GM18873 (cell line): Measurements from ENCODE around the gene NOC2L.
A peak's percentile ranks its signal among the peaks of the same experiment; 100 is the strongest.

Experiments used
- ATAC-seq: cut with Tn5 transposase; IDR thresholded peaks from one replicate; pipeline ENCODE4 v1.9.1; 2021; ENCODE audit warnings: mild to moderate bottlenecking, moderate library complexity, moderate number of reproducible peaks; ENCODE audit not compliant: unreplicated experiment, low FRiP score

NOC2L gene

DNA sequence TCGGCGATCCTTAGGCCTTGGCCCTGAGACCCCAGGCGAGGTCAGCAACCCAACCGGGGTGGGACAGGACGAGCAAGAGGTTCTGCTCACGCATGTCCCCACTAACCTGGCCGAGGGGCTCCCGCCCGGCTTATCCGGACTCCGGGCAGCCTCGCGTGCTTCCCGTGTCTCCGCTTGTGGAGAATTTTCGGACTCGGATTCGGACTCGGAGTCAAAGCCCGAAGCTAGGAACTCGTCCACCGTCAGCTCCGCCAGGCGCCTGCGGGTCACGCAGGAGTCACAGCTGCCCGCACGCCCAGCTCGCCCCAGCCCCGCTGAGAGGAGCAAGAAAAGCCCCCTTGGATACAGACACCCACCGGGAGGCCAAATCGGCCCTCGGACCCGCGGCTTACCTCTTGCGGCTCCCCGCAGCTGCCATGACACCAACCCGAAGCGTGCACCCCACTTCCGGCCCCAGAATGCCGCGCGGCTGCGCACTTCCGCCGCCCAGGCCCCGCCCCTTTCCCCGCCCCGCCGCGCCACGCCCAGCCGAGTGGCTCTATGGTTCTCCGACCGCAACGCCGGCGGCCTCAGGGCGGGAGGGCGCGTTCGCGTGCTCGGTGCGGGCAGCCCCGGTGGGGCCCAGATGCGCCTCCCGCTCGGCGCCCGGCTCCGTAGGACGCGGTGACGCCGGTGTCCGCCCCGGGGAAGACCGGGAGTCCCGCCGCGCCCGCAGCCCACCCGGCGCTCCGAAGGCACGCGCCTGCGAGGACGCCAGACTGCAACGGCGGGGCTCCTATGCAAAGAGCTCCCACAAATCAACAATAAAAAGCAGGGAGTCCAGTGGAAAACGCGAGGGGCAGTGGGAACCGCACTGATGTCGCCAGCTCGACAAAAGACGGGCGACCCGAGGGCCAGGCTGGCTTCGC, at the start of gene NOC2L:
TSS of gene NOC2L (minus strand) at position 434 of the 908 bp plus-strand sequence. CDS start at position 418, 16 bp downstream.
- peak; percentile 52 for ATAC-seq

DNA sequence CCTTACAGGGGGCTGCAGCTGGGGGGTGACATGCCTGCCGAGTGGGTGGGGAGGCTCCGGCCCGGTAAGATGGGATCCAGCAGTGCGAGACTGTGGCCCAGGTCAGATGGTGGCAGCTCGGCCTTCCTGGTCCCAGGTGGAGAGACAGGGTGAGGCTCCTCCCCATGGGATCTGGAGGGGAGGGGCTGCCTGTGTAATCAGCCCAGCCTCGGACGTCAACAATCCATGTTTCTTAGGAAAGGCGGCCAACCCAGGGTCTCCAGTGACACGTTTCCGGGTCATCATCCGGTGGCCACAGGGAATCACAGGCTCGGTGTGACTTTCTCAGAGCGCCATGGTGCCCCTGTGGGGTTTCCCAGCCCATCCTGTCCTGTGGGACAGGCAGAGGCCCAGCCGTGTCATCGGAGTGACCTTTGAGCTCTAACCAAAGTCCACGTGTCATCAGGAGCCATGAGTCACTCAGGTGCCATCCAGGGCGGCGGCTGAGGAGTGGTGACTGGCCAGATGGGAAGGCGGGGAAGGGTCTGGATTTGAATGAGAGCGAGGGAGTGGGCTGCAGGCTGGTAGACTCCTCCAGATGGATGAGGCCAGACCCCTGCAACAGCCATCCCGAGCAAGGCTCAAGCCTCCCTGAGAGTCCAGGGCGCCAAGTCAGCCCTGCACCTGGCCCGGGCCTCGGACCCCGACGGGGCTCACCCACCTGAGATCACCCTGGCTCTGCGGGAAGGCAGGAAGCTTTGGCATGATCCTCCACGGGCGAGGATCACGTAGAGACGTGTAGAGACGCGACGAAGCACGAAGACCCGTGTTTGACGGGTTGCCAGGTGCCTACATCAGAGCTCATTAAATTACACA, 47.5 kb upstream of the NOC2L start:
- no peak for ATAC-seq

DNA sequence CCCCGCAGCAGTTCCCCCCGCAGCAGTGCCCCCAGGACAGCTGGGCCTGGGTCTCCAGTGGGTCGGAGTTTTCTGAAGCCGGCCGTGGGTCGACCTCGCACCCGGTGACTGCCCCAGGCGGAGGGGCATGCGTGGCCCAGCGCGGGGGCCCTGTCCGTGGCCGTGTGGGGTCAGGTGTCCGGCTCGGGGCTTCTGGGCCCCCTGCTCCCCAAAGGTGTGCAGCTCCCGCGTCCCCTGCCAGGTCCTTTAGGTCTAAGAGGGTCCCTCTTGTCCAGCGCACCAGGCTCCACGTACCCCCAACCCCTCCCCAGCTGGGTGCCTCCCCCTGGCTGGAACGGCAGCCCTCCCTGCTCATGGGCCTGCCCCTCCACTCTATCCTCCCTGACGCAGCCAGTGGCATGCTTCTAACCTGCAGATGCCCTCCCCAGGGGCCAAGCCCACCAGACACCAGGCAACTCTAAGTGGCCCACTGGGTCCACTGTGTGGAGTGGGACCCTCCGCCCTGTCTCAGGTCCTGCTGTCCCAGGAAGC, 46.8 kb upstream of the NOC2L start:
- no peak for ATAC-seq

DNA sequence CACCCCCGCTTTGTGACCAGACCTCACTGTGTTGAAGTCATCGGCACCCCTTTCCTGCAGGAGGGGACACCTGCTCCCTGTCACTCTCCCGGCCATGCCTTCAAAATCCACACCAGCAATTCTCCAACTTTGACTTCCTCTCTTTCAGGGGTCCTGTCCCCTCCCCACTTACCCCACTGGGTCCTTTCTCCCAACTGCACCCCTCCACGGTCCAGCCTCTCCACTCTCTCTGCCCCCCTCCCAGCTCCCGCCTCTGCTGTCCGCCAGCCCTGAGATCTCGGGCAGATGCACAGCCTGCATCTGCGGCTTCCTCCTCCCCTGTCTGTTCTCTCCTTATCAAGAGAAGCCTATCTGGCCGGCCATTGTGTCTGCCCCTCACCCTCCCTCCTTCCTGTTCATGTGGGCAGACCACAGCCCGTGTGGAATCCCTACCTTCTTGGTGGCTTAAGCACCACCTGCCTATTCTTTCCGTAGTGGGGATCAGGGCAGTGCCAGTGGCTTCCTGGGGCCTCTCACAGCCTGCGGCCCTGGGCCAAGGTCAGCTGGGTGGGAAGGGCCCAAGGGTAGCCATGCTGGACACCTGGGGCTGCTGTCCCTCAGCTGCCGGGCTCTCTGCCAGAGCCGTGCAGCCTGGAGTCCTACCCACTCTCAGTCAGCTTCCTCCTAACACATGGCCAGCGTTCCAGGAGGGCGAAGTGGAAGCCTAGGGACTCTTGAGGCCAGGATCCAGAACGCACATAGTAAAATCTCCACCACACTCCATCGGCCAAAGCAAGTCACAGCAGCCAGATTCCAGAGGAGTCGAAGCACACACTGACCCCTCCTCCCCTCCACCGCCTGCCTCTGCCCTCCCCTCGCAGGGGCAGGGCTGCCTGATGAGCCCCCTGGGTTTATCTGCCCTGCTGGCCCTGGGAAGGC, 46.0 kb upstream of the NOC2L start:
- no peak for ATAC-seq

DNA sequence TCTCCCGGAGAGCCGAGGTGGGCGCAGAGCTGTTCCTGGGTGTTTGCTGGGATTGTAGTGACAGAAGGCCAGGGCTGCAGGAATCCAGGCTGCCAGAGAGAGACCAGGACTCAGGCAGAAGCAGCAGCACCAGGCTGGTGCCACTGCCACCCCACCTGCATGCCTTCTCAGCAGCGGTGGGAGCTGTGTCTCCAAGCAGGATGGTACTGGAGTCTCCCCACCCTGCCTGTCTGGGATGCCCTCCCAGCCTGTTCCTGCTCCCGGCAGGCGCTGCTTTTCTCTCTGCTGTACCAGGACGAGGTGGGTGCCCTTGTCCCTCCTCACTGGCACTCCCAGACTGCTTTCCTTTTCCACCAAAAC, 45.3 kb upstream of the NOC2L start:
- no peak for ATAC-seq

DNA sequence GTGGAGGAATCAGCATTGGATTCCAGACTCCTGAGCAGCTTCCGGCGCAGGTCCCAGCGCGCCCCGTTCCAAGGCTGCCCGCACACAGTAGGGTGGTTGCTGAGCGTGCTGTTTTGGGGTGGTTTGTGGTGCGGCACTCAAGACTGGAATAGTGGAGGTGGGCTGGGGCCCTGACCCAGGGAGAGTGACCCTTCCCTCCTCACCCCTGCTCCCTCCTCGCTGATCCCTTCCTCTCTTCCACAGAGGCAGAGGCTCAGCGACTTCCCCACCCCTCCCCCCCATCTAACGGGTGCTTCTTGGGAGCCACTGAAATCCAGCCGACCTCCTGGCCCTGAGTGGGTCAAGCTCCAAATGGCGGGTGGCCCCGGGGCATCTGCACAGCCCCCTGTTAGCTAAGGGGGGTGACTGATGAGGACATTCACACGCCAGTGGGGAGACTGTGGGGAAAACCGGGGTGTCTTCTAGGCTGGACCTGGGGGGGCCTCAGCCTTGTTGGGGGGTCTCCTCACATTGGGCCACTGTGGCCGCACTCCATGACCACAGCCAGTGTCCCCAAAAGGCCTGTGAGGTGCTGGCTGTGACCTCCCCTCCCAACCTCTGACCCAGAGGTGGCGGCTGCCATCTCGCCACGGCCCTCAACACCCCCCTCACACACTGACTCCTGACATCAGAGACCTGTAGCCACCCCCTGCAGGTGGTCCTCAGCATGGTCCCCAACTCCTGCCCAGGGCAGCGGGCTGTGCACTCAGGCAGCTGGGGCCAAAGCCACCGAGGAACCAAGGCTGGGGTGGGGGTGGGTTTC, 44.8 kb upstream of the NOC2L start:
- no peak for ATAC-seq

DNA sequence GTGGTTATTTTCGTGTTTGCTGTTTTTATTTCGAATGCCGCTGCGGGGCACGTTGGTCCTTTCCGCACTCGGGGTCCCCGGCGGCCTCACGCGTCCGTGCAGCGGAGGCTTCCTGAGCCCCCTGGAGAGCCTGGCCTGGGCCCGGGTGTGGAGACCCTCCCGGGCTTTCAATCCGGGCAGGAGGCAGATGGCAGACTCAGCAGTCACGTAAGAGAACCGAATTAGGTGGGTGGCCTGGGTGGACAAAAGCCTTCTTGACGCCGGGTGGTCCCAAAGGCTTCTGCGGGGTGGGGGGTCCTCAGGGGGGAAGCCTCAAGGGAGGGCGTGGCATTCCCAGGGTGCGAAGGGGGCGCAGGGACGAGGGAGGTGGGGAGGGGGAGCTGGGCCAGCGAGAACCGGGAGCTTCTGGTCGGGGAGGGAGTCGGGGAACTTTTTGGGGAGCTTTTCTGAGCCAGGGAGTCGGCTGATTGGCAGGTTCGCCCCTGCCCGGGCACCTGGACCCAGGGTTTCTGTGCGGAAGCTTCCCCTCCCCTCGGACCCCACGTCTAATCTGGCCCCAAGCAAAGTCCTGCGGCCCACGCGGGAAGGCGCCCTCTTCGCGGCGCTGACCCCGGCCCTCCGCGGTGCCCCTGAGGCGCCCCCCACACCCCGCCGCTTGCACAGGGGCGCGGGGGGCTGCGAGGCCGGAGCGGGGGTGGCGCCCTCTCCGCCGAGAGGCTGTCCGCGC, 42.2 kb upstream of the NOC2L start:
- no peak for ATAC-seq

DNA sequence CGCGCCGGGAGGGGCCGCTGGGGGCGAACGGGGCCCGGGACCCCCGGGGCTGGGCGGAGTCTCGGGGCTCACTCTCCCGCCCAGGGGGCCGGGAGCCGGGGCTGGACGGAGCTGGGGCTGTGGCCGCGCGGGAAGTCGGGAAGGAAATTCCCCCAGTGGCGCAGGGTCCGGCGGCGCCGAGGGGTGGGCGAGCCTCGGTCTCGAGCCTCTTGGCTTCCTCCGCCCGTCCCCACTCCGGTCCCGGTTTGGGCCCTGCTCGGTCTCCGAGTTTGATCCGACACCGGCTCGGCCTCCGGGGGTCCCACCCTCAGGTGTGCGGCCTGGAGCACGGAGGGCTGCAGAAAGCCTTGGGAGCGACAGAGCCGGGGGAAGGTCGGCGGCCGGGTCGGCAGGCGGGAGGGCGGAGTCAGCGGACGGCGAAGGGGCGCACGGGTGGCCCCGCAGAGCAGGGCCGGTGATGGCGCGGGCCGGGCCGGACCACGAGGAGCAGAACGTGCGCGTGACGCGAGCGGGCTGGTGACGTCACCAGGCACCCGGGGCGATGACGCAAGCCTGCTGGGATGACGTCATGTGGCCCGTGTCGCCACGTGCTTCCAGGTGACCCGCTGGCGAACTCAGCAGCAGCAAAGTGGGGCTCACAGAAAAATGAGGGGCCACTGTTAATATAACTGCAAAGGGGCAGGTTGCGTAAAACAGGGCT, 41.5 kb upstream of the NOC2L start:
- ATAC-seq: no peak

DNA sequence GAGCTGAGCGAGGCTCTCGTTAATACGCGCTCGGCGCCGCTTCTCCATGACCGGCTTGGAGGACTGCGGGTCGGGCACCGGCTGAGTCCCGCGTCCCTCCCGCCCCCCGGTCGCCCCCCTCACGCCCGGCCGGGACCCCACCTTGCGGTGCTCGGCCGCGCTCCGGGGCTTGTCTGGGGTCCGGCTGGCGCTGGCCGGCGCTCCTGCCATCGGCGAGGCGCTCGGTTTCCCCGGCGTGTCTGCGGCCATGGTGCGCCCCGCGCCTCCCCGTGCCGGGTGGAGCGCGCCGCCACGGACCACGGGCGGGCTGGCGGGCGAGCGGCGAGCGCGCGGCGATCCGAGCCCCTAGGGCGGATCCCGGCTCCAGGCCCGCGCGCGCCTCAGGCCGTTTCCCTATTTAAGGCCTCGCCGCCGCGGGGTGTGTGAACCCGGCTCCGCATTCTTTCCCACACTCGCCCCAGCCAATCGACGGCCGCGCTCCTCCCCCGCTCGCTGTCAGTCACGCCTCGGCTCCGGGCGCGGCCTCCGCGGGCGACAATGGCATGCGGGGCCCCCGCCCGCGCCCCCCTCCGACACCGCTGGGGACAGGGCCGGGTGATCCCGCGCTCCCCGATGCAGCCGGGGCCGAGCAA, 40.8 kb upstream of the NOC2L start, which contains the start of gene HES4:
TSS of gene HES4 (minus strand) at position 373 of the 632 bp plus-strand sequence. CDS start at position 249, 124 bp downstream.
- ATAC-seq: no peak

DNA sequence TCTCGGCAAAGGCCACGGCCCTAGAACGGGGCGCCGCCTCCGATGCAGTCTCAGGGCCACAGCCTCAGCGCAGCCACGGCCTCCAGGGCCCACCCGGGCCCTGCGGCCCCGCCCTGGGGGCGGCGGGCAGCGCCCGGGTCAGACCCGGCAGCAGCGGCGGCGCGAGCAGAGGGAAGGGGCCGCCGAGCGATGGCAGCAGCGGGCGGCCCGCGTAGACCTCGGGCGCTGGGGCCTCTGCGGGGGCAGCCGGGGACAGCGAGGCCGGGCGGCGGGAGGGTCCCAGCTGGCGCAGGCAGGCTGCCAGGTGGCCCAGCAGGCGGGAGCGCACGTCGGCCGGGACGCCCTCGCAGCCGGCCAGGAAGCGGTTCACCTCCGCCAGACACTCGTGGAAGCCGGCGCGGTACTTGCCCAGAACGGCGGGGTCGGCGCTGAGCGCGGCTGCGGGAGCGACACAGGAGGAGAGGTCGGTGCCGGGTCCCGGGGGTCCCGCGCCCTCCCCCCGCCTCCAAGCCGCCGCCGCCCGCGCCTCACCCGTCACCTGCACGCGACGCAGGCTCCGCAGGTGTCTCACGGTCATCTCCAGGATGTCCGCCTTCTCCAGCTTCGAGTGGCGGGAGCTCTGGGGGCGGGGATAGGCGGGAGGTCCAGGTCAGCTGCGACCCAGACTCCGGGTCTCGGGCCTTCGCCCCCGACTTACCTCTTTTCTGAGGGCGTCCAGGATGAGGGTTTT, 40.1 kb upstream of the NOC2L start:
- no peak for ATAC-seq

DNA sequence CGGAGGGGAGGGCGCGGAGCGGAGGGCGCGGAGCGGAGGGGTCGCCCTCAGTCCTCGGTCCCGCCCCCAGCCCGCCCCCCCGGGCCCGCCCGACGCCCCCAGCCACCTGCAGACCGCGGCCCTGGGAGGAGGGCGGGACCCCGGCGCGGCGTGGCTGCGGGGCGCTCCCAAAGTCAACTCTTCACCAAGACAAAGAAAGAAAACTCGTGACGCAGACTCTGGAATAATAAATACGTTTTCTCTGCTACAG, 39.6 kb upstream of the NOC2L start:
- ATAC-seq: no peak

DNA sequence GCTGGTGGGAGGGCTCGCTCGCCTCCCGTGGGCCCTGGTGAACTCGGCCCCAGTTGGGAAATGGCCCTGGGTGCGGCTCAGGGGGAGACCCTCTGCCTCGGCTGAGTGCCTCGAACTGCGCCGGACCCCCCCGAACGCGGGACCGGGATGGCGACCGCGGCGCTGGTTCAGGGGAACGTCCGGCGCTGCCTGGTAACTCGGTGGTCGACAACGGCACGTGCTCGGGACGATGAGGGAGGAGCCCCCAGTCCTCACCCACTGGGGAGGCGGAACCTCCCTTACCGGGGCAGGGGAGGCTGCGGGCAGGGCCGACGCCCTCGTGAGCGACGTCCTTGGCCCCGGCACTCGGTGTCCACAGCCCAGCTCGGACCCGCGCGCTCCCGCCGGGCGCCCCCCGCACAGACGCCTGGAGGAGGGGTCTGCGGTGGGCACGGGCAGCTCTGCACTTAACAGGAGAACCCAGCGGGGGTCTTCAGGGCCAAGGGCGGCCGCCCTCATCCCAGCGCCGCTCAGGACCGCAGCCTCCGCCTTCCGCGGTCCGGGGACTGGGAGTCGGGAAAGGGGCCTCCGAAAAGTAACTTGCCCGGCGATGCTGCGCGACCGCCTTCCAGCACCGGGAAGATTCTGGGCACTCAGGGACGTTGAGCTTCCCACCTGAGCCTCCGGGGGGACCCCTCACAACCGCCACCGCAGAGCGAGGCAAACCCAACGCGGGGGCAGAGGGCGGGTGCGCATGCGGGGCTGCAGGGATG, 39.1 kb upstream of the NOC2L start:
- ATAC-seq: no peak

DNA sequence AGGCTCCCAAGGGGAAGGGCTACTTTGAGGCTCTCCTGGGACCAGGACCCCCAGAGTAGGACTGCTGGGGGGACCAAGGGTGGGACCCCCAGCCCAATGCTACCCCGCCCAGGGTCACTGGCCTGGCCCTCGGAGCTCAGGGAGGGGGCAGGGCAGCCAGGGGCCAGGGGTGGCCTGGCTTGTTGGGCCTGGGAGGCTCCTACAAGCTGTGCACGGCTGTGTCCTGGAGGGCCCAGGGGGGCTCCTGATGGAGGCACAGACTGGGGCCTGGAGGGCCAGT, 38.6 kb upstream of the NOC2L start:
- no peak for ATAC-seq

DNA sequence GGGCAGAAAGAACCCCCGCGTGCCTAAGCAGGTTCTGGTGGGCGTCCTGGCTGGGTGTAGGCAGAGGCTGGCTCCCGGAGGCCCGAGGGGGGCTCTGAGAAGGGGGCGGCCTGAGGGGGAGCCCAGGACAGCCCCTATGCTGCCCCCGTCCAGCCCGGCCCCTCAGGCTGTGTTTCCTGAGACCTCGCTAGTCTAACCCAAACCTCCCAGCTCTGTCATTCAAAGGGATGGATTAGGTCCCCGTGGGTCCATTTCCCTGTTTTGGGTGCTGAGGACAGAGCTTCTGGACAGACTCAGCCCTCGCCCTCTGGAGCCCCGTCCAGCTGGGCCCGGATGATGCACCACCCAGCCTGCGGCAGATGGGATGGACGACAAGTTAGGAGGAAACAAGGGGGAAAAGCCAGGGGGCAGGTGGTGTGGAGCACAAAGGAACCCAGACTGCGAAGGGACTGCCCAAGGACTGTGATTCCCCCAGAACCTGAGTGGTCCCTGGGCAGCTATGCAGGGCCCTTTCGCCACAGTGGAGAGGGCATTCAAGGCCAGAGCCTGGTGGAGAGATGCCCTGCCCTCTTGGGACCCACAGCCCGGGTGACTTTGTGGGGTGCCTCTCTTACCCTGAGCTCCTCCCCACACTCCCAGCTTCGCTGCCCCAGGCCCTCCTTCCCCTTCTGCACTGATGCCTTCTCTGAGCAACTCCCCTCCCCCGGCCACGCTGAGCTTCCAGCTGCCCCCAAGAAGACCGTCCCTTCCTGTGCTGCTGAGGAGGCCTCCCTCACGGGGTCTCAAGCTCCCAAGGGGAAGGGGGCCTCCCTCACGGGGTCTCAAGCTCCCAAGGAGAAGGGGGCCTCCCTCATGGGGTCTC, 38.0 kb upstream of the NOC2L start:
- no peak for ATAC-seq

DNA sequence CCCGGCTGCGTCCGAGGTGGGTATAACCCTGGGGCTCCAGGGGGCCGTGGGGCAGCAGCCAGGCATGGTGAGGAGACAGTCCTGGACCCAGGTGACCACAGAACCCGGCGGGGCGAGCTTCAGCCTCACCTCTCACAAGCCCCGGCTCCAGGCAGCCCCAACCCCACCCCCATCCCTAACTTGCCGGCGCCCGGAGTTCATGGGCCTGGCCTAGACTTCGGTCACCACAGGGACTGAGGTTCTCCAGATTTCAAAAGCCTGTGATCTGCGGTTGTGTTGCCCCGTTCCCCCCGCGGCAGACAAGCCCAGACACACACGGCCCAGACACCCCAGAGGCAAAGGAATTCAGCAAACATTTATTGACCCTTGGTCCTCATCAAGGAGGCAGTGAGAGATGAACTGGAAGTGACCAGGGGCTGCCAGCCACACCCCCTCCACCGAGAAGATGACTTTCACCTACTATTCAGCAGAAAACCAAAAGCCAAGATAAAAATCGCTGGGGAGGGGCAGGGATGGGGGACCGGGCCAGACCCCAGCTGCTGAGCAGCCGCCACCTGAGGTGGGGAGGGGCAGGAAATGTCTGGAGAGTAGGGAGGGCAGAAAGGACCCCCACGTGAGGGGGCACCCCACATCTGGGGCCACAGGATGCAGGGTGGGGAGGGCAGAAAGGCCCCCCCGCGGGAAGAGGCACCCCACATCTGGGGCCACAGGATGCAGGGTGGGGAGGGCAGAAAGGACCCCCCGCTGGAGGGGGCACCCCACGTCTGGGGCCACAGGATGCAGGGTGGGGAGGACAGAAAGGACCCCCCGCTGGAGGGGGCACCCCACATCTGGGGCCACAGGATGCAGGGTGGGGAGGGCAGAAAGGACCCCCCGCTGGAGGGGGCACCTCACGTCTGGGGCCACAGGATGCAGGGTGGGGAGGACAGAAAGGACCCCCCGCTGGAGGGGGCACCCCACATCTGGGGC, 36.9 kb upstream of the NOC2L start:
- no peak for ATAC-seq
